ENCODE results near the gene KCNK1.

DNA sequence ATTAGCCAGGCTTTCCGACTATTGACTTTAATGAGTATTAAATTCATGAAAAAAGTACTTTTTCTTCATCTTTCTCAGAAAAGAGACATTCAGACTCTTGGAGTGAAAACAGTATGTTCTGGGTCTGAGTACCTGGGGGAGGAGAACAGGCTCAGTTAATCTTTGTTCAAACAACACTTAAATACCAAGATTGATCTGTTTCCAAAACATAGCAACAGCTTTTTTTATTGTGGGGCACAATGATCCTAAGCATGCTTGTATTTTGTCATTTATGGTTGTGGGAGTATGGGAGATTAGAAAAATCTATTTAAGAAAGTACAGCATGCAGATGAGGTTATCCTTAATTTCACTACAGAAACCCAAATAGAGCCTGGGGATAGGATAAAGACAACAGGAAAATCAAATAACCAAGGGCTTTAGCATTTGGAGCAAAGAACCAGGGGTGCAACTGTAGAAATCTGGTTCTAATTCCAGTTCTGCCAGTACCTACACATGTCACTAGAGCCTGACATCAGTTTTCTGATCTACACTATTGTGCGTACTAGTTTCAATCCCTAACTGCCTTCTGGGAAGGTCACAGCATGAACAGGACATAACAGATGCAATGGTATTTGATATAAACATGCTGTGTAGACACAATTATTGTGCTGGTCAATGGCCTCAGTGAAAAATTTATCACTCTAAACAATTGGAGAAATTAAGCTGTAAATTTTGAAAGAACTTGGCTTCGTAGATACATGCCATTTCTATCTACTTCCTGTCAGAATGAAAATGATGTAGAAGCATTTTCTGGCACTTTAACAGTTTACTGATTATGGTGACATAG, 91.2 kb downstream of the KCNK1 start:
- TF ChIP-seq, protein P1, sequence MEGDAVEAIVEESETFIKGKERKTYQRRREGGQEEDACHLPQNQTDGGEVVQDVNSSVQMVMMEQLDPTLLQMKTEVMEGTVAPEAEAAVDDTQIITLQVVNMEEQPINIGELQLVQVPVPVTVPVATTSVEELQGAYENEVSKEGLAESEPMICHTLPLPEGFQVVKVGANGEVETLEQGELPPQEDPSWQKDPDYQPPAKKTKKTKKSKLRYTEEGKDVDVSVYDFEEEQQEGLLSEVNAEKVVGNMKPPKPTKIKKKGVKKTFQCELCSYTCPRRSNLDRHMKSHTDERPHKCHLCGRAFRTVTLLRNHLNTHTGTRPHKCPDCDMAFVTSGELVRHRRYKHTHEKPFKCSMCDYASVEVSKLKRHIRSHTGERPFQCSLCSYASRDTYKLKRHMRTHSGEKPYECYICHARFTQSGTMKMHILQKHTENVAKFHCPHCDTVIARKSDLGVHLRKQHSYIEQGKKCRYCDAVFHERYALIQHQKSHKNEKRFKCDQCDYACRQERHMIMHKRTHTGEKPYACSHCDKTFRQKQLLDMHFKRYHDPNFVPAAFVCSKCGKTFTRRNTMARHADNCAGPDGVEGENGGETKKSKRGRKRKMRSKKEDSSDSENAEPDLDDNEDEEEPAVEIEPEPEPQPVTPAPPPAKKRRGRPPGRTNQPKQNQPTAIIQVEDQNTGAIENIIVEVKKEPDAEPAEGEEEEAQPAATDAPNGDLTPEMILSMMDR (IDR thresholded peaks at IDR 0.05), result no peak
- no peak for TF ChIP-seq SIN3A (IDR thresholded peaks at IDR 0.05; ENCODE audit: borderline replicate concordance, insufficient read depth, low read depth, low read length)
- no peak for TF ChIP-seq TCF7L2 (IDR thresholded peaks at IDR 0.05; ENCODE audit: low read depth, low read length)

Measured in Panc1 (cell line).